GM12878 (cell line): ENCODE results near the gene IL16. TPM values are rescaled to one million over a fixed set of nuclear protein-coding genes. Genes with fewer than 3 reads are reported as not detected.

Experiments
- ATAC-seq: fragments of 200-7000 bp; cut with Tn5 transposase; 3 replicates; pipeline ENCODE4 v1.9.1; 2020; ENCODE audit warnings: mild to moderate bottlenecking, moderate library complexity
- BruUV-seq: library from RNA; stranded (reverse); fragments of 400-500 nt; replicated peaks from 2 replicates; lab custom pipeline; 2021; lab: Mats Ljungman, UMichigan
- CTCF ChIA-PET: fragments of 300-600 bp; sonication (Branson Sonifier 250); formaldehyde crosslinking; extraction: SDS; loops from one replicate; lab custom pipeline; 2021; ENCODE audit warnings: inconsistent platforms; lab: Yijun Ruan, JAX
- POLR2A ChIA-PET: fragments of 350-600 bp; formaldehyde crosslinking; extraction: SDS; loops from one replicate; lab custom pipeline; 2021; ENCODE audit warnings: inconsistent platforms; lab: Charles Lee
- RAD21 ChIA-PET: fragments of 300-600 bp; sonication (Branson Sonifier 250); formaldehyde crosslinking; loops from one replicate; lab custom pipeline; 2023; ENCODE audit warnings: antibody characterized with exemption; ENCODE audit not compliant: unreplicated experiment; lab: Charles Lee
- SMC1A ChIA-PET: fragments of 300-600 bp; sonication (Branson Sonifier 250); formaldehyde crosslinking; loops from one replicate; lab custom pipeline; 2023; ENCODE audit not compliant: unreplicated experiment, uncharacterized antibody; lab: Charles Lee
- DNase-seq: peaks from one replicate; pipeline ENCODE4 v3.0.0-alpha.2; 2011; ENCODE audit warnings: low read depth, low spot score
- FAIRE-seq: peaks from 3 replicates; lab custom pipeline; 2011; peaks lifted over from hg19 to GRCh38; lab: Jason Lieb, UNC
- H2AFZ ChIP-seq: 2 replicates; pipeline ENCODE4 v1.6.0; 2011; ENCODE audit warnings: low read depth, low read length, control low read depth; ENCODE audit not compliant: control insufficient read depth
- H3K27ac ChIP-seq: 2 replicates; pipeline ENCODE4 v1.5.1; 2011; ENCODE audit warnings: control low read depth; ENCODE audit not compliant: control insufficient read depth, insufficient read depth
- H3K27me3 ChIP-seq, 2 experiments: replicated peaks in 1 of 2; 2 replicates each; pipeline versions ENCODE4 v1.6.0 to v1.6.1; 2011; ENCODE audit warnings: low read length in 1 of 2; ENCODE audit not compliant: control insufficient read depth in 2 of 2, insufficient read depth in 2 of 2
- H3K36me3 ChIP-seq, 2 experiments: 2 replicates each; pipeline ENCODE4 v1.5.1; 2011; ENCODE audit warnings: low read length in 1 of 2; ENCODE audit not compliant: control insufficient read depth in 2 of 2, insufficient read depth in 2 of 2
- H3K4me1 ChIP-seq: 2 replicates; pipeline ENCODE4 v1.6.1; 2011; ENCODE audit warnings: mild to moderate bottlenecking, low read length, moderate library complexity, mixed read lengths; ENCODE audit not compliant: control insufficient read depth, insufficient read depth
- H3K4me2 ChIP-seq: 2 replicates; pipeline ENCODE4 v1.6.0; 2011; ENCODE audit warnings: control low read depth; ENCODE audit not compliant: control insufficient read depth, insufficient read depth
- H3K4me3 ChIP-seq: fragments of 200-600 bp; sonication (generic); 2 replicates; pipeline ENCODE4 v1.5.1; 2016
- H3K79me2 ChIP-seq: 2 replicates; pipeline ENCODE4 v1.6.0; 2011; ENCODE audit warnings: low read length; ENCODE audit not compliant: control insufficient read depth, insufficient read depth
- H3K9ac ChIP-seq: 2 replicates; pipeline ENCODE4 v1.8.0; 2011; ENCODE audit warnings: low read length, control low read depth, mixed read lengths; ENCODE audit not compliant: control insufficient read depth, insufficient read depth
- H3K9me3 ChIP-seq: replicated peaks from 3 replicates; pipeline ENCODE4 v1.5.1; 2011; ENCODE audit warnings: mild to moderate bottlenecking, low read length; ENCODE audit not compliant: control insufficient read depth, insufficient read depth
- H4K20me1 ChIP-seq: 2 replicates; pipeline ENCODE4 v1.6.0; 2011; ENCODE audit not compliant: control insufficient read depth, insufficient read depth
- ASH2L ChIP-seq: fragments of 300-600, 200-600 bp; sonication (generic); IDR thresholded peaks from 2 replicates; pipeline ENCODE4 v1.6.1; 2017; ENCODE audit warnings: low read depth, mild to moderate bottlenecking, borderline replicate concordance
- BMI1 ChIP-seq: fragments of 450-650 bp; IDR thresholded peaks from 2 replicates; pipeline ENCODE4 v1.6.1; 2016; ENCODE audit warnings: mild to moderate bottlenecking, moderate library complexity, borderline replicate concordance
- E2F4 ChIP-seq: IDR thresholded peaks from 2 replicates; pipeline ENCODE4 v1.6.1; 2012; ENCODE audit warnings: low read depth, low read length, improper control_type of control experiment
- FOS ChIP-seq: IDR thresholded peaks from 3 replicates; pipeline ENCODE4 v1.6.1; 2011; ENCODE audit warnings: borderline replicate concordance; ENCODE audit not compliant: insufficient read length; ENCODE audit errors: extremely low read depth
- MTA3 ChIP-seq: IDR thresholded peaks from 2 replicates; pipeline ENCODE4 v1.6.1; 2012; ENCODE audit warnings: low read length, inconsistent platforms, borderline replicate concordance
- RELA ChIP-seq: fragments of 450-650 bp; IDR thresholded peaks from 2 replicates; pipeline ENCODE4 v1.8.0; 2014; ENCODE audit warnings: borderline replicate concordance; ENCODE audit not compliant: partially characterized antibody
- RFX5 ChIP-seq: IDR thresholded peaks from 2 replicates; pipeline ENCODE4 v1.6.1; 2011; ENCODE audit warnings: low read depth, low read length, improper control_type of control experiment
- SPI1 ChIP-seq: IDR thresholded peaks from 2 replicates; pipeline ENCODE4 v1.6.1; 2011; ENCODE audit warnings: low read depth, mild to moderate bottlenecking, low read length, moderate library complexity, borderline replicate concordance; ENCODE audit not compliant: insufficient read depth
- SRF ChIP-seq, 2 experiments: IDR thresholded peaks; 2 replicates each; pipeline ENCODE4 v1.6.1; 2011; ENCODE audit warnings: low read depth in 2 of 2, low read length in 2 of 2, mild to moderate bottlenecking in 1 of 2, moderate library complexity in 1 of 2
- ZNF622 ChIP-seq: fragments of 450-650 bp; IDR thresholded peaks from 2 replicates; pipeline ENCODE4 v1.6.1; 2017; ENCODE audit warnings: mild to moderate bottlenecking, inconsistent platforms
- WGBS: methylation state at CpG from one replicate; pipeline ENCODE4 v1.1.6; 2016; ENCODE audit warnings: low lambda C conversion rate; ENCODE audit not compliant: insufficient replicate concordance, insufficient coverage; ENCODE audit errors: missing lambda C conversion rate; 5-methylcytosine and 5-hydroxymethylcytosine counted together
- in situ Hi-C: fragments of 300-500 bp; cut with MboI; formaldehyde crosslinking; loops from 9 replicates; pipeline ENCODE4 v1.14.3; 2018; ENCODE audit warnings: mixed read lengths
- intact Hi-C: fragments of 100-400 bp; cut with micrococcal nuclease; formaldehyde crosslinking; loops from one replicate; pipeline ENCODE4 v1.14.2; 2022; ENCODE audit not compliant: unreplicated experiment
- polyA plus RNA-seq, 11 experiments: library from polyadenylated mRNA; depleted of rRNA in 4 of 11; unstranded in 6 of 11; stranded (reverse) in 5 of 11; fragments of >200 nt; fragmentation: Nextera tagmentation in 4 of 11; fragmentation: Illumina TruSeq in 1 of 11; extraction: Ambion mirVana in 4 of 11; extraction: Trizol in 1 of 11; gene quantifications; 1 replicate in 1 of 11; 2 replicates in 10 of 11; pipeline versions ENCODE4 v1.2.1 to v1.2.3, GENCODE V29; 2011 to 2016; ENCODE audit warnings: inconsistent platforms in 2 of 11, missing spikeins in 2 of 11, low read depth in 1 of 11
- total RNA-seq, 4 experiments: library from RNA; depleted of rRNA in 3 of 4; stranded (reverse); fragments of >200 nt in 3 of 4; fragmentation: Illumina TruSeq in 1 of 4; extraction: Trizol in 1 of 4; gene quantifications; 2 replicates each; pipeline versions ENCODE4 v1.2.1 to v1.2.3, GENCODE V29; 2013 to 2021

The IL16 gene
- total and polyA plus RNA-seq, 10 of the 15 experiments (the other 5 are each of a cell fraction or from before 2014, with no cell fraction given), result 21.7 to 206 (median 44.5) TPM

- TF ChIP-seq E2F4, result no peak
- TF ChIP-seq SRF (IDR thresholded peaks at IDR 0.05; ENCODE audit: low read depth in 2 of 2, low read length in 2 of 2), result no peak
- TF ChIP-seq MTA3, result no peak
- no peak for TF ChIP-seq ASH2L
Observed at GRCh38 chr15:81176291-81176893, 20.3 kb upstream of the IL16 start (continued).

DNA sequence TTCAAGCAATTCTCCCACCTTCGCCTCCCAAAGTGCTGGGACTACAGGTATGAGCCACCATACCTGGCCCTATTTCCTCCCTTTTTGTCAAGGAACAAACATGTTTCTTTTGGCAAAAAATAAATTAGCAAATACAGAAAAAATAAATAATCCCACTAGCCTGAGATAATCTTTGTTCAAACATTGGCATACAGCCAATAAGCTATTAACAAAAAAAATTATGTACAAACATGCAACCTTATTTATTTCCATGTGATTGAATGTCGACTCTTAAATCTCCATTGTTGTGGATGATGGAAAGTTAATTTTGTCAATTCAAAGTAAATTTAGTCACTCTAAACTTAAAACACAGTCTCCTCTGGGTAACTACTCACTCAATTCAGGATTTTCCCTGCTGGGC, 18.3 kb upstream of the IL16 start:
- FAIRE-seq (no peak), ATAC-seq (no peak), DNase-seq (no peak)
- H4K20me1 ChIP-seq, result no peaks in the 10 kb centered on the region
- H3K36me3 ChIP-seq, result no peaks in the 10 kb centered on the region
- ChIA-PET CTCF (interaction anchor here (0.6 to 1.7 kb wide), 2 partner anchors 23 to 87 kb away, joined by 3 to 9 read pairs; no protein-coding TSS in a partner anchor), SMC1A (no interaction called here), RAD21 (no interaction called here), POLR2A (no interaction called here)
- intact Hi-C loops (no loop called here), in situ Hi-C loops (no loop called here)
- no peak overlapping the region for H3K4me2 ChIP-seq
- no TSS peak for BruUV-seq
- no peak overlapping the region for H3K9ac ChIP-seq
- TF ChIP-seq FOS, result no peak
- TF ChIP-seq ZNF622, result no peak
- no peak for TF ChIP-seq RFX5
- TF ChIP-seq MTA3, result no peak
- no peak for TF ChIP-seq SPI1
- no peak for TF ChIP-seq BMI1
- TF ChIP-seq RELA, result no peak
- no peak overlapping the region for H3K27ac ChIP-seq
- H3K4me3 ChIP-seq, result no peak overlapping the region
- H3K4me1 ChIP-seq, result no peaks in the 10 kb centered on the region
- no peak overlapping the region for H2AFZ ChIP-seq
- H3K27me3 ChIP-seq, result peaks cover 2 to 3% of the 10 kb centered on the region in 2 experiments; a peak in 2 of 4 replicates
- 23% methylated on average over 2 of the region's 2 CpGs for WGBS
- no peaks in the 10 kb centered on the region for H3K9me3 ChIP-seq
- no peaks in the 10 kb centered on the region for H3K79me2 ChIP-seq
